GM19324 (cell line): Measurements from ENCODE around the gene MTURN.
"Not testable (repeated sequence)": the region's sequence is repeated elsewhere in the genome, so short reads cannot be mapped to it uniquely, and the experiment has no call there.

ENCODE experiments used
- ATAC-seq: cut with Tn5 transposase; IDR thresholded peaks from one replicate; pipeline ENCODE4 v1.9.1; 2021; ENCODE audit warnings: mild to moderate bottlenecking, moderate library complexity; ENCODE audit not compliant: unreplicated experiment, low FRiP score

MTURN gene

DNA sequence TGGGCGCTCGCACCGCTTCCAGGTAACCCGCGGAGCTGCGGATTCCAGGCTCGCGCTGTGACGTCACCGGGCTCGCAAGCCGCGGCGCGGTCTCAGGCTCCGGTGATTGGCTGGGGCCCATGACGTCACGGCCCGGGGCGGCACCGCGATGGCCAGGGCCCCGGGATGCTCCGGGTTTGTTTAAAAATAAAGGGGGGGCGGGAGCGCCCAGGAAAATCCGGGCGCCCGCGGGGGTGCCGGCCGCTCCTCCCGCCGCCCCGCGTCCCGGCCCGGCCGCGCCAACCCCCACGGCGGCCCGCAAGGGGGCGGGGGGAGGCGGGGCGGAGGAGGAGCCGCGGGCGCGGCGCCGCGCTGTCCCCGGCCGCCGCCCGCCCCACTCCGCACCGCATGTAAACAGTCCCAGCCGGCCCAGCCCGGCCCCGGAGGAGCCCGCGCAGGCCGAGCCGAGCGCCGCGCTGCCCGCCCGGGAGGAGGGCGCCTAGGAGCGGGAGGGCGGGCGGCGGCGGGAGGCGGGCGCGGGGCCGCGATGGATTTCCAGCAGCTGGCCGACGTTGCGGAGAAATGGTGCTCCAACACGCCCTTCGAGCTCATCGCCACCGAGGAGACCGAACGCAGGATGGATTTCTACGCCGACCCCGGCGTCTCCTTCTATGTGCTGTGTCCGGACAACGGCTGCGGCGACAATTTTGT, at the start of gene MTURN:
Gene MTURN, plus strand, starts transcription at position 376 of the 690 bp plus-strand sequence. Its CDS starts 151 bp downstream, at position 527.
- ATAC-seq = peak; percentile 93

DNA sequence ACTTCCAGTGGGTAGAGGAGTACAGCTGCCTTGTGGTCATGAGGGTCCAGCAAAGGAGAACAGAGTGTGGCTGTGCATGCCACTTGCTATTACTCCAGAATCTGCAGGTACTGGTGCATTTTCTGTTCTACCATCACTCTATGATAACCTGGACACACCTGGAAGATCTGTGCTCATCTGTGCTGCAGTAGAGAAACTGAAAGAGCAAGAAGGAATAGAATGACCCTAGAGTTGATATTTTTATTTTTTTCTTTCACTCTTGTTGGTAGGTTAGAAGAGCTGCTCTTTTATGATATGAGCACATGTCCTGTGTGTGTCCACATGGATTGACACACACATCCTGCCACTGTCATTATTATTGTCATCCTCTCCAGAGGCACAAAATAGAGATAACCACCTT, 48.3 kb upstream of the MTURN start:
- ATAC-seq = no peak

GRCh38 chr7:30087371-30087770, 47.4 kb upstream of the MTURN start:
- ATAC-seq = no peak

DNA sequence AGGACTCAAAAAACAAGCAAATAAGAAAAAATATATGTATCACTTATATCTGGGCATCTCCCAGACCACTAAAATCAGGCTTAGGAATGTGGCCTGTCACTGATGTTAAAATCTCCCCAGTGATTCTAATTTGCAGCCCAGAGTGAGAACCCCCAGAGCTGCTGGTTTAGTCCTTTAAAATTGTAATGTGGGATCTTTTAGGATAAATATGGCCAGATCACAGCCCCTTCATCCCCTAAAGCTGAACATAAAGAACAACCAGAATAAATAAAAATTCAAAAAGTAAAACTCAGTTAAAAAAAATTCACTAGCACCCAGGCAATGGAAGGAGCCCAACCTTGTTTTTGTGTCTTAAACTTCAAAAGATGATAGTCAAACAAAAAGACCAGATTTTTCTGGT, 46.4 kb upstream of the MTURN start:
- no peak for ATAC-seq

- no peak for ATAC-seq
Observed at GRCh38 chr7:30090111-30090510, 44.7 kb upstream of the MTURN start.

DNA sequence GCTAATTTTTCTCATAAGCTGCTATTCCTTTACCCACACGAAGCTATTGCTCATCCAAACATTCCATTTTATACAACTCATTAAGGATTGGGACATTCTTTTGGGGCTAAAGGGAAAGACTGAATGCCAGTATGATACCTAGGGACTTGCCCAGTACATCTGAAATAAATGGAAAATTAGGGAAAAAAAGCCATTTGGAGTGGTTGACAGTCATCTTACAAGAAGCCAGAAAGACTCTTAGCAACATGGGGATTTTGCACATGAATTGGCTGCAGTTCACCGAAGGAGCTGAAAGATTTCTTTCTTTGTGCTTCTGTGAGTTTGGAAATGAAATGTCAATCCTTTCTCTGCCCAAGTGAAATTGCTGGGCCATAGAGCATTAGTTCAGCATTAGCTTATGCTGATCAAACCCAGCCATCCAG, 43.3 kb upstream of the MTURN start:
- no peak for ATAC-seq

DNA sequence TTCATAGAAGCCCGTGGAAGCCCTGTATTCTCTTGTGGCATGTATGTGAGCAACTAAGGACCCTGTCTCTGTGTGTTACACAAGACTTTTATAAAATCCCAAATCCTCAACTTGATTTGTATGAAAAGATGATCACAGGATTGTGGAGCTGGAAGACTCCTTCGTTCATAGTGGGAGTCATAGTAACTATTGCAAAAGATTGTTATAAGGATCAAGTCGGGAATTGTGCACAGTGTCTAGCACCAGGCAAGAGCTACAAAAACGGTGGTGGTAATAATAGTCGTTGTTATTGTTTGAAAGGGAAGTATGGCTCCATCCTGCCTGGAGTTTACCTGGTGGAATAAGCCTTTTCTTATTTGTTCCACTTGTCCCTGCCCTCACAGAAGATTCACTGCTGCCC, 42.8 kb upstream of the MTURN start:
- no peak for ATAC-seq

DNA sequence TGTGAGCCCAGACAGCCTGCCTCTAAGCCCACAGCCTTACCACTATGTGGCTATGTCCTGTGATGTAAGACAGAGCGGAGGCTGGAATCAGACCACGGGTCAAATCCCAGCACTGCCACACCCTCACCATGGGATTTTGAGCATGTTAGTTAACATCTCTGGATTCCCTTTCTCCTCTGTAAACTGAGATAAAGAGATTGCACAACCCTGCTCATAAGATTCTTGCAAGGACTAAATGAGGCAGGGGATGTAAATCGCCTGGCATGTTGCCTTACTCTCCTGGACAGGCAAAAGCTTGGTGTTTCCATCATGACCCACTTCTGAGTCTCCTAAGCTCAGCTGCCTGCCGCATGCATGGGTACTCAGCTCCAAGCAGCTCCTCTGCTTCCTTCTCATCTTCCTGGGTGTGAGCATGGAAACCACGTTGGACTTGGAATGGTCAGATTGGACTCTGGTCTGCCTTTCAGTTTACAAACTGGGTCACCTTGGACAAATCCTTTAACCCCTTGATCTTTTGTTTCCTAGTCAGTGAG, 41.3 kb upstream of the MTURN start:
- no peak for ATAC-seq

DNA sequence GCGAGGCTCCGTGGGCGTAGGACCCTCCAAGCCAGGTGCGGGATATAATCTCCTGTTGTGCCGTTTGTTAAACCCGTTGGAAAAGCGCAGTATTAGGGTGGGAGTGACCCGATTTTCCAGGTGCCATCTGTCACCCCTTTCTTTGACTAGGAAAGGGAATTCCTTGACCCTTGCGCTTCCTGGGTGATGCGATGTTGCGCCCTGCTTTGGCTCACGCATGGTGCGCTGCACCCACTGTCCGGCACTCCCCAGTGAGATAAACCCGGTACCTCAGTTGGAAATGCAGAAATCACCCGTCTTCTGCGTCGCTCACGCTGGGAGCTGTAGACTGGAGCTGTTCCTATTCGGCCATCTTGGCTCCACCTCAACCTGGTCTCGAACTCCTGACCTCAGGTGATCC, 36.2 kb upstream of the MTURN start:
- not testable (repeated sequence) for ATAC-seq

GRCh38 chr7:30102281-30102680, 32.5 kb upstream of the MTURN start:
- no peak for ATAC-seq

GRCh38 chr7:30104157-30104556, 30.6 kb upstream of the MTURN start:
- ATAC-seq = no peak

- ATAC-seq = no peak
Observed at GRCh38 chr7:30112103-30112713, 22.6 kb upstream of the MTURN start.

GRCh38 chr7:30113144-30113543, 21.6 kb upstream of the MTURN start:
- no peak for ATAC-seq

DNA sequence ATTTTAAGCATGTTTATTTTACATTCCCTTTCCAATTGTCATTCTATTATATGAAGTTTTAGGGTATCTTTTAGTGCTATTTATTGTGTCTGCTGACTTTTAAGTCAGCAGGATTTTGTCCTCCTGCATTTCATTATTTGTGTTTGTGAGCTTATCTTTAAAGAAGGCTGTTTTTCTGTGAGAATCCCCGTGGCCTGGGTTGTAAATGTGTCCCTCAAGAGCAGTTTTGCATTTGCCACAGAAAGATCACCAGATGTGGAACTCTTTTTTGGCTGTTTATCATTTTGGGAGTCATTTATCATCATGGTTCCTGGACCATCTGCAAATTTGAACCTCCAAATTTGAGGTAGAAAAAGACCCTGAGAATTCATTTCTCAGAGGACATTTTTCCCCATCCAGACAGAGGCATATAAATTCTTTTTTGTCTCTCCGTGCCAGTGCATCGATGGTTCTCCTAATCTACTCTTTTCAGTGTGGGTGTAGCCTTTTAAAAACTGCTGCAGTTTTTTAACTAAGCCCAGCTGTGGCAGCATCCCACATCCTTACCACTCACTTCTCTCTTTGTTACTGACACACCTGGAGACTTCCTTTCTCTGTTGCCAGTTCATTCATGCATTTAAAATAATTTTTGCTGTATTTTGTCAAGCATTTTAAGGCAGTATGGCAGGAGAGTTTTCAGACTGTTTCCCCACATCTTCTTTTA, 20.1 kb upstream of the MTURN start:
- ATAC-seq = no peak

DNA sequence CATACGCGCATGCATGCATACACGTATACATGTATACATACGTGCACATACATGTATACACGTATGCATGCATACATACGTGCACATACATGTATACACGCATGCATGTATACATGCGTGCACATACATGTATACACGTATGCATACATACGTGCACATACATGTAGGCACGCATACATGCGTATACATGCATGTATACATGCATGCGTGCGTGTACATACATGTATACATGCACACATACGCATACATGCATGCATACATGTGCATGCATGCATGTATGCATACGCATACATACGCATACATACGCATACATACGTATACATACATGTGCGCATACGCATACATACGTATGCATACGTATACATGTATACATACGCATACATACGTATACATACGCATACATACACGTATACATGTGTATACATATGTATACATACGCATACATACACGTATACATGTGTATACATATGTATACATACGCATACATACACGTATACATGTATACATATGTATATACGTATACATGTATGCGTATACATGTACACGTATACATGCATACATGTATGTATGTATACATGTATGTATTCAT, 19.0 kb upstream of the MTURN start:
- no peak for ATAC-seq

DNA sequence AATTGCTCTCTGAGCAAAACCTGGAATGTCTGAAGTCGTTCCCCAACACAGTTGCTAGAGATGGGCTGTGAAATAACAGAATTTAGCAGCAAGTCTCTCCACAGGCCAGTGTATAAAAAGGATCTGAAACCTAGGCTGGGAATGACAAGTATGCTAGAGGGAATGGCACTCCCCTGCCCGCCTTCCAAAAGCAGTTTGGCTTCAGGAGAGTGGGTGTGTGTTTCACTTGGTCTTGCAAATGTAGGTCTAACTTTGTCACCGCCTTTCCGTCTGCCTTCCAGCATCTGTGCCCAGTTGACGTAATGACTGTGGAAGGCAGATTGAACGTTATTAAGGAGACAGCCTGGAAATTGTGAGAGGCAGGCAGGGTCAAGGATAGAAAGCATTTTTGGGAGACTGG, 18.0 kb upstream of the MTURN start:
- no peak for ATAC-seq

DNA sequence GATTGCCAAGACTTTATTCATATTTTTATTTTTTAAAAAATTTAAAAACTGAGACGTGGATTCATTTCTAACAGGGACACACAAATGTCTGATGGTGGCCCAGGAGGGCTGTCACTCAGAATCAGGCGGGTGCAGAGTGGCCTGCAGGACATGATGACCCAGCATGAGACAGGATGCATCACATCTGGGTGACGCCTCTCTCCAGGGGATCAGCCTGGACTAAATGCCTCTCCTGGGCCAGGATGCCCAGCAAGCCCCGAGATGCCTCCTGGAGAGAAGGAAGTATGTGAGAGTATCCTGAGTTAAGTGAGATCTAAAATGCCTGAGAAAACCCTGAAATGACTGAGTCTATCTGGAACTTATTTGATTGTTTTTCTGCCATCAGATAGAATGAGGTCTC, 16.9 kb upstream of the MTURN start:
- ATAC-seq = no peak

- no peak for ATAC-seq
Observed at GRCh38 chr7:30119890-30120577, 14.8 kb upstream of the MTURN start.

GRCh38 chr7:30133736-30134610, 813 bp upstream of the MTURN start:
- ATAC-seq = no peak
